Hematopoietic multipotent progenitor cell treated with erythropoietin and hydrocortisone succinate and interleukin-3 and kit ligand, for 6 days (in vitro differentiated cells): ENCODE data around the gene SLC2A10.
"Not testable (repeated sequence)": the region's sequence is repeated elsewhere in the genome, so short reads cannot be mapped to it uniquely, and the experiment has no call there.

Source experiments
- DNase-seq: peaks from one replicate; pipeline ENCODE4 v3.0.0-alpha.2; 2015

SLC2A10 gene

GRCh38 chr20:46709459-46710152 is at the start of gene SLC2A10:
TSS of gene SLC2A10 (plus strand) at chr20:46709649. CDS start at chr20:46709737, 88 bp downstream.
- peak; percentile 64 for DNase-seq

DNA sequence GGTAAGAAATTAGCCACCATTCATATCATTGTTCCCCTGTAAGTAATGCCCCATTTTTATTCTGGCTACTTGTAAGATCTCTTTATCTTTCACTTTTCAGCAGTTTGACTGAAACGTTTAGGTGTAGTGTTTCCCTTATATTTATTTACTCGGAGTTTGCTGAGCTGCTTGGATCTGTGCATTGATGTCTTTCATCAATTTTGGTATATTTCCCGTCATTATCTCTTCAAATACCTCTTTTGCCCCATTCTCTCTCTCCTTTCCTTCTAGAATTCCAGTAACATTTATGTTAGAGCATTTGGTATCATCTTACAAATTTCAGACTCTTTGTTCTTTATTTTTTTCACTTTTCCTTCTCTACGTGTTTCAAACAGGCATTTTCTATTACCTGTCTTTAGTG is 49.0 kb upstream of the SLC2A10 start:
- no peak for DNase-seq

DNA sequence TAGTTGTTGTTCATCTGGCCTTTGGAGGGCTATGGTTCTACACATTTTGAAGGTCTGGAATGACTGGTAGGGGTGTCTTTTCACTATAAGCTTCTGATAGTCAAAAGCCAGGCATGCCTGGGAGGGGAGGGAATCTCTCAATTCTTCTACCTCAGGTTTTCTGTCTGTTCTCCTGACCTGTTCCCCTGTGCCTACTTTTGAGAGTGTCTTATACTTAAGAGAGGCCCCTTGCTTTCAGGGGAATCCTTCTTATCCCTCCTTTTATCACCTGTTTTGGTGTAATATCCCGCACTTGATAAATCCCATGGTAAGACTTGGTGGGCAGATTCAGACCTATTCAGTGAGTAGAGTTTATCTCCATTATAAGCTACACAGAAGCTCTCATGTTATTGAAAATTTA is 47.8 kb upstream of the SLC2A10 start:
- no peak for DNase-seq

DNA sequence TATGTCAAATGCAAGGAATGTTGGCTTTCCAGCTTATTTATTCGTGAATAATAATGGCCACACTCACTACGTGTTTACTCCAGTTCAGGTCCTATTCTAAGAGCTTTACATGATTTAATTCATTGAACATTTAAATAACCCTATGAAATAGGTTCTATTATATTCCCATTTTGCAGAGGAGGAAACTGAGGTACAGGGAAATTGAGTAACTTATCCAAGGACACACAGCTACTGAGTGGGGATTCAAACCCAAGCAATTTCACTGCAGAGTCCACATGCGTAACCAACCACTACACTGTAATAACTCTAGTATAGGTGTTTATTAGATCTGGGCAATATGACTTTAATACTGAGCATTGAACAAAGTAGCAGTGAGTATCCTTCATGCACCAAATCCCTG is 45.9 kb upstream of the SLC2A10 start:
- DNase-seq = no peak

- no peak for DNase-seq
Measured at GRCh38 chr20:46665602-46666001, 43.8 kb upstream of the SLC2A10 start.

DNA sequence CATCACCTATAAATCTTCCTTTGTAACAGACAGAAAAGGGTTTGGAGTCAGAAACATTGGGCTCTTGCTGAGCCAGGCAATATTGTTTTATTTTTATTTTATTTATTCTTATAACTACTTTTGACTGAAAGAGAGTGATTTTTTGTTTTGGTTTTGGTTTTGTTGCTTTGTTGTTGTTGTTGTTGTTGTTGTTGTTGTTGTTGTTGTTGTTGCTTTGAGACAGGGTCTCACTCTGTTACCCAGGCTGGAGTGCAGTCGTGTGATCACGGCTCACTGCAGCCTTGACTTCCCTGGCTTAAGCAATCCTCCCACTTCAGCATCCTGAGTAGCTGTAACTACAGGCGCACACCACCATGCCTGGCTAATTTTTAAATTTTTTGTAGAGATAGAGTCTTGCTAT is 43.1 kb upstream of the SLC2A10 start:
- no peak for DNase-seq

DNA sequence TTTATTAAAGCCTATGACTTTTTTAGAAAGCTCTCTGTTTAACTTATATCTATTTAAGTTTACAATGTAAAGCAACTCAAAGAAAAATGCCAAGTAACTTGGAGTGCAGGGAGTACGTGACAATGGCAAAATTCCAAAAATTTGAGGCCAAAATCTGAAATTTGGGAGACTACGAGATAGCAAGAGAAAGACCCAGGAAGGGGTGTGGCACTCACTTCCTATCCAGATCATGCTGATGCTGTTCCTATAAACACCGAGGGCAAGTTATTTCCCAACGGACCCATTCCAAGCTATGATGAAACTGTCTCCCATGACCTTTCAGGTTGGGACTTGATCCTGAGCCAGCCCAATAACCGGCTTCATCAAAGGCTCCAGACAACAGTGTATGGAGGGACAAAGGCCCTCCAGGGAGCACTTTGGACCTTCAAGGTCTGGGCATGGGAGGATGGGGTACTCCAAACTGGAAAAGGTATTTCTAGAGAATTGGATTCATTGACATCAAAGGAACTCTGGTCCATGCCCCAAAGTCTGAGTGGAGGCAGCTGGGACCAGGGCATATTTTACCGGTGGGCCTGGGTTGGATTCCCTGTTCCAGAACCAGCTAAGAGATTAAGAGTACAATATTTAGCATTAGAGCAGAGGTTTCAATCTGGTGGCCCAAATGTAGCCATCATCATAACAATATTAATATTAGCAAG is 42.5 kb upstream of the SLC2A10 start:
- no peak for DNase-seq

- no peak for DNase-seq
Measured at GRCh38 chr20:46670228-46670584, 39.2 kb upstream of the SLC2A10 start.

DNA sequence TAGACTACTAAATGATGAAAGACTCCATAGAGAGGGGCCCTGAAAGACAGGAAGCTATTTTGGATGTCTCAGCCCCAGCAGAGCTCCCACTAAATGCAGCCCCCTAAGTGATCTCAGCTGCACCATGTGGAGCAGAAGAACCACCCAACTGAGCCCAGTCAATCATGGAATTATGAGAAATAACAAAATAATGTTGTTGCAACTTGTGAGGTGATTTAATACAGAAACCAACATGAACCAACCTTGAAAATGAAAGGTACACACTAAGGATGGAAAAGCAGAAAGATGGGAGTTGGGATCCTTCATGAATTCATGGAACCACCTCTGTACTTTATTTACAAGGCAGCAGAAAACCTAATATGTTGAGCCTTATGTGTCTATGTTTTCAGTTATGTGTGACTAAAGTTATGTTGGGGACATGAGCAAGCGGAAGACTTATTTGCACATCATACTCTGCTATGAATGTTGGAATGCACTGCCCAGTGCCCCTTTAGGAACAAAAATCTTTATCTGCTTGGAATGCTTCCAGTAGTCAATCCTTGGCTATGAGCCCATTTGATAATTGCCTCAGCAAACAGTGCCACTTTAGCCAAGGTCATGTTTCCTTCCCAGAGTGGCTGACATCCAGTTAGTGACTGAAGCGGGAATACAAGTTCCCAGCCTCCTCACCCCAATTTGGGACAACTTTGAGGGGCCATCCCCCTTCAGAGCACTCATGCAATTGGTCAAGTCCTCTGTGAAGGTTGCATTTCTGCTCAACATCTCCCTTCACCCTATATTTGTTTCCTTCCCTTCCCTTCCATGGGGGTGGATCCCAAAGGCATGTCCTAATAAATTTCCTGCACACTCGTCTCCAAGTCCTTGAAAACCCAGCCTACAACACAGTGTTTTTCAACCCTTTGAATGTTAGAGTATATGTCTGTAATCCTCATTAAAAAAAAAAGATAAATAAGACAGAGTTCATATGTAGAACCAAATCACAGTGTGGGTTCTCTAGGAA is 38.6 kb upstream of the SLC2A10 start:
- no peak for DNase-seq

- no peak for DNase-seq
Measured at GRCh38 chr20:46671866-46672542, 37.4 kb upstream of the SLC2A10 start.

DNA sequence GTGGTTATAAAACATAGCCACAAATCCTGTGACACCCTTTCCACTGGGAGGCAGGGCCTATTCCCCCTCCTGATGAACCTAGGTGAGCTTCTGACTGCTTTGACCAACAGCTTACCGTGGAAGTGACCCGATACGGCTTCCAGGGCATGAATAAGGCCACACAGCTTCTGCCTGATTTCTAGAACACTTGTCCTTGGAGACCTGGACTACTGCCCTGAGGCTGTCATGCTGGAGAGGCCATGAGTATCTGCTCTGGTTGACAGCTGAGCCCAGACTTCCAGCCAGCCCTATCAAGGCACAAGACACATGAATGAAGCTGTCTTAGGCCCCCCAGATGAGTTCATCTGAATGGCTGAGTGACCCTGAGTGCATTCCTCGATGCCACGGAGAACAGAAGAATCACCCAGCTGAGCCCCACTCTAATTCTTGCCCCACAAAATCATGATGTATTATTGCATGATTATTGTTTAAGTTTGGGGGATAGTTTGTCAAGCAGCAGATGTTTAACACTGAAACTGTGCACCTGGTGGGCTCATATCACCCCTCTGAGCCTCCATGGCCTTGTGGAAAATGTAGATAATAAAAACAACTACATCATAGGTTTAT is 36.8 kb upstream of the SLC2A10 start:
- DNase-seq = no peak

DNA sequence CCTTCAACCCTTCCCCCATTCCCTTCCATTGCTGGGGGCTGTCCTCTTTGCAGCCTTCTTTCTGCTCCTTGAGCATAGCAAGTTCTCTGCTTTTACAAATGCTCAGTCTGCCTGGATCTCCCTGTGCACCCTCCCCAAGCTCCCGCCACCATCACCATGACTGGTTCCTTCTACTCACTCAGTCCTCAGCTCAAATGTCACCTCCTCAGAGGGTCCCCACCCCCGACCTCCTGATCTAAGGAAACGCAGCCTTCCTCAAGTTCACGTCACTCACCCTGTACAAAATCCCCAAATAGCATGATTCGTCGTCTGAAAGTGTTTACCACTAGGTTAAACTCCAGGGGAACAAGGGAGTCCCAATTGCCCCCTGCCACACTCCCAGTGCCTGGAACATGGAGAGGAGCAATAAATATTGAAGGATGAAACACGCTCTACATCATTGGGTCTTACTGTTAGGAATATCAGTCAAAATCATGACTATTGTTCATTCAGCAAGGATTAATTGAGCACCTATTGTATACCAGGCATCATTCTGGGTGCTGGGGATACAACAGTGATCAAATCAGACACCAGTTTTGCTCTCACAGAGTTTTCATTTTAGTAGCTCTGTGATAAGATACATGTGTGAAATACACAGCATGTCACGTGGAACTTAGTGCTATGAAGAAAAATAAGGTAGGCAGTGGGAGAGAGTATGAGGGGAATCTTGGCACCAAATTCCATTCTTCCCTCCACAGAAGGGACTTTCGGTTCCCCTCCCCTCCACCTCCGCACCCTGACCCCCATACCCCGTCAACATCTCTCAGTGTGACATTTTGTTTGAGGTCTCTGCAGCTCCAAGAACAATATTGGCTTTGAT is 35.8 kb upstream of the SLC2A10 start:
- no peak for DNase-seq

DNA sequence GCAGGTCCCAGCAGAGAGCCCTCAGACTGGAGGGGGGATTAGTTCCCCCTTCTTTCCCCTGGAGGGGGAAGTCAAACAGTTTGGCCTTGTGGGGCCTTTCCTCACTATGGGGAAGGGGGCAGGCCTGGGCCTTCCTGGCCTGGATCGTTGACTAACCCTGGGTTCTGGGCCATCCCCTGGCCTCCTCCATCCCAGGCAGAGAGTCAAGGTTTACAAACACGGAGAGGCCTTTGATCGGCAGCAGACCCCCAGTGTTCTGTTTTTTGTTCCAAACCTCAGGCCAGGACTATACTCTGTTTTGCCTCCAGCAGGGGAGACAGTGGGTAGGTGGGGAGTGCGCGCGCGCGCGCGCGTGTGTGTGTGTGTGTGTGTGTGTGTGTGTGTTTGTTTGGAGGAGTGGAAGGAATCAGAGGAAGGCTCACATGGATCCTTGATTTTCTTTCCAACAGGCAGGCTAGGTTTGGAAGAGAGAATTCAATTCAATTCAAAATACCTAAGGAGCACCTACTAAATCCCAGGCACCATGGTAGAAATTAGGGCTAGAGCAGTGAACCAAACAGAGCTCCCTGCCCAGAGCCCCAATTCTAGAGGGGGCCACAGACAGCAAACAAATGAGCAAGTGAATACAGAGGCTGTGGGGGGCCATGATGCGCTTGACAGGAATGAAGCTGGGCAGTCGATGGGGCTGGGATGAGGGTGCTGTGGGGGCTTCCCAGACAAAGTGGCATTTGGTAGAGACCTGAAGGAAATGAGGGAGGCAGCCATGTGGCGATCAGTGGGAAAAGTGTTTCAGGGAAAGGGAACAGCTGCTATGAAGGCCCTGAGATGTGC is 35.0 kb upstream of the SLC2A10 start:
- DNase-seq = no peak

DNA sequence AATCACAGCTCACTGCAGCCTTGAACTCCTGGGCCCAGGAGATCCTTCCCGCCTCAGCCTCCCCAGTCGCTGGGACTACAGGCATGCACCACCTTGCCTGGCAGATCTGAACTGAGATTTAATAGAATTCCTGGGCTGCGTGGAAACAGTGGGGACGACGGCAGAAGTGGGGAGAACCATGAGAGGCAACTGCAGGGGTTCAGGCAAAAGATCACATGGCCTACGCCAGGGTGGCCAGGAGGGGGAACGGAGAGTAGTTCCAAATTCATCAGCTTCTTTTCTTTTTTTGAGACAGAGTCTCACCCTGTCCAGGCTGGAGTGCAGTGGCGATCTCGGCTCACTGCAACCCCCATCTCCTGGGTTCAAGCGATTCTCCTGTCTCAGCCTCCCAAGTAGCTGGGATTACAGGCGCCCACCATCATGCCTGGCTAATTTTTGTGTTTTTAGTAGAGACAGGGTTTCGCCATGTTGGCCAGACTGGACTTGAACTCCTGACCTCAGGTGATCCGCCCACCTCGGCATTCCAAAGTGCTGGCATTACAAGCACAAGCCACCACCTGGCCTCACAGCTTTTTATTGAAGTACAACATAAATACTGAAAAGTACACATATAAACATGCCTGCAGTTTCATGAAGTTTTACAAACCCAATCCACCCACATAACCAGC is 32.7 kb upstream of the SLC2A10 start:
- DNase-seq = not testable (repeated sequence)

- no peak for DNase-seq
Measured at GRCh38 chr20:46677608-46678007, 31.8 kb upstream of the SLC2A10 start.

GRCh38 chr20:46678516-46678915 is 30.9 kb upstream of the SLC2A10 start:
- DNase-seq = no peak

DNA sequence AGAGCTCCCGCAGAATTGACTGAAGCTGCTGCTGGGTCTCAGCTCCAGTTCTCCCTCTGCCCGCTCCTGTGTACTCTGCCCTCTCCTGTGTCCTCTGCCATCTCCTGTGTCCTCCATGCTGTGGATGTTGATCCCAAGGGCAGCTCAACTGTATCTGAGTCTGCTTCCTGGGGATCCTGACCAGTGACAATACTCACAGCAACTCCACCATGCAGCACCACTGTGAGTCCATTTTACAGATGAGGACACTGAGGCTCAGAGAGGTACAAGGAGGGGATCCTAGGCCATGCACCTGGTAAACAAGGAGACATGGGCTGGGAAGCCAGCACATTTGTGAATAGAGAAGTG is 28.8 kb upstream of the SLC2A10 start:
- DNase-seq = no peak

GRCh38 chr20:46681032-46681854 is 28.2 kb upstream of the SLC2A10 start:
- DNase-seq = peak; percentile 88
